ENCODE data around the gene VPS33A.

VPS33A gene

DNA sequence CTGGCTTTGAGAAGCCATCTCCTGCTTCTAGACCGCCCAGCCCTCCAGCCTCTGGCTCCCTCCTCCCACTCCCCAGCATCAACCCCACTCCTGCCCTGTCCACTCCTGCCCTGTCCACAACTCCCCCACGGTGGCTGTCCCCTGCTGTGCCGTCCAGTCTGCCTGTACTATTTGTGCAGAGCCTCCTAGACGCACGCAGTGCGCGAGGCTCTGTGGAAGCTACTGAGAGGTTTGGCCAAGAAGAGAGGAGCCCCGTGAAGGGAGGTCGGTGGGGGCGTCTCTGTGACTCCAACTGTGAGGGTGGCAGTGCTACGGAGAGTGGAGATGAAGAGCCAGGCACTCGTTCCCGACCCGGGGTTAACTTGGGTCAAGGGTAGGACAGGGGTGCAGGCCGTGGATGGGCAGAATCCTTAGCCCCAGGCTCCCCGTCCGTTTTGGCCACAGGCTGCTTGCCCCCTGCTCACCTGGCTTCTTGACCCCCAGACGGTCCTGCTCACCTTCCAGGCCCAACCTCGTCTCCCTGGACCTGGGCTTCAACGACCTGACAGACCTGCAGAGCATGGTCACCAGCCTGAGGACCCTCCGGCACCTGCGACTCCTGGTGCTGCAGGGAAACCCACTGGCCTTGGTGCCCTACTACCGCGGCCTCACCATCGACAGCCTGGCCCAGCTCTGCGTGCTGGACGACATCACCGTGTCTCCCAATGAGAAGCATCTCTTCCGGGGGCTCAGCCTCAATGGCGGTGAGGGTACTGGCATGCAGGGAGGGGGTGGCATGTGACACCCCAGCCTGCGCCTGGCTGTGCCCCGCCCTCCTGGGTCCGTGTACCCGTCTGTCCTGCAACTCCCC, 76.4 kb downstream of the VPS33A start:
- DNase-seq: no peak
- H3K9me3 ChIP-seq (replicated peaks; ENCODE audit: insufficient read depth, low read length): no peaks in the 10 kb centered on the region
- no peaks in the 10 kb centered on the region for H3K79me2 ChIP-seq (ENCODE audit: low read length)
- H3K9ac ChIP-seq (ENCODE audit: low read length): no peak overlapping the region
- H3K36me3 ChIP-seq (replicated peaks; ENCODE audit: insufficient read depth, low read length): no peaks in the 10 kb centered on the region
- H3K27me3 ChIP-seq (replicated peaks; ENCODE audit: insufficient read depth, low read length): no peaks in the 10 kb centered on the region
- H3K4me3 ChIP-seq (ENCODE audit: low read length): no peak overlapping the region
- no peaks in the 10 kb centered on the region for H3K4me1 ChIP-seq (ENCODE audit: low read length)
- no peaks in the 10 kb centered on the region for H4K20me1 ChIP-seq (ENCODE audit: insufficient read depth, low read length)
- no peaks in the 10 kb centered on the region for H3K9me2 ChIP-seq (replicated peaks; ENCODE audit: insufficient read depth, low read length)
- no peak overlapping the region for H3K4me2 ChIP-seq (ENCODE audit: low read depth, low read length)
- H2AFZ ChIP-seq (ENCODE audit: low read length): no peak overlapping the region
- no peak overlapping the region for H3K27ac ChIP-seq (ENCODE audit: low read length)
- TF ChIP-seq, protein P1, sequence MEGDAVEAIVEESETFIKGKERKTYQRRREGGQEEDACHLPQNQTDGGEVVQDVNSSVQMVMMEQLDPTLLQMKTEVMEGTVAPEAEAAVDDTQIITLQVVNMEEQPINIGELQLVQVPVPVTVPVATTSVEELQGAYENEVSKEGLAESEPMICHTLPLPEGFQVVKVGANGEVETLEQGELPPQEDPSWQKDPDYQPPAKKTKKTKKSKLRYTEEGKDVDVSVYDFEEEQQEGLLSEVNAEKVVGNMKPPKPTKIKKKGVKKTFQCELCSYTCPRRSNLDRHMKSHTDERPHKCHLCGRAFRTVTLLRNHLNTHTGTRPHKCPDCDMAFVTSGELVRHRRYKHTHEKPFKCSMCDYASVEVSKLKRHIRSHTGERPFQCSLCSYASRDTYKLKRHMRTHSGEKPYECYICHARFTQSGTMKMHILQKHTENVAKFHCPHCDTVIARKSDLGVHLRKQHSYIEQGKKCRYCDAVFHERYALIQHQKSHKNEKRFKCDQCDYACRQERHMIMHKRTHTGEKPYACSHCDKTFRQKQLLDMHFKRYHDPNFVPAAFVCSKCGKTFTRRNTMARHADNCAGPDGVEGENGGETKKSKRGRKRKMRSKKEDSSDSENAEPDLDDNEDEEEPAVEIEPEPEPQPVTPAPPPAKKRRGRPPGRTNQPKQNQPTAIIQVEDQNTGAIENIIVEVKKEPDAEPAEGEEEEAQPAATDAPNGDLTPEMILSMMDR (IDR thresholded peaks at IDR 0.05; ENCODE audit: low read length): no peak
- no peak for TF ChIP-seq EZH2 (optimal IDR thresholded peaks at IDR 0.05; ENCODE audit: low read depth, low read length)
- TF ChIP-seq EZH2phosphoT487 (IDR thresholded peaks at IDR 0.05; ENCODE audit: low read length): no peak
- H3F3A ChIP-seq (ENCODE audit: insufficient read depth, low read length): no peaks in the 10 kb centered on the region

DNA sequence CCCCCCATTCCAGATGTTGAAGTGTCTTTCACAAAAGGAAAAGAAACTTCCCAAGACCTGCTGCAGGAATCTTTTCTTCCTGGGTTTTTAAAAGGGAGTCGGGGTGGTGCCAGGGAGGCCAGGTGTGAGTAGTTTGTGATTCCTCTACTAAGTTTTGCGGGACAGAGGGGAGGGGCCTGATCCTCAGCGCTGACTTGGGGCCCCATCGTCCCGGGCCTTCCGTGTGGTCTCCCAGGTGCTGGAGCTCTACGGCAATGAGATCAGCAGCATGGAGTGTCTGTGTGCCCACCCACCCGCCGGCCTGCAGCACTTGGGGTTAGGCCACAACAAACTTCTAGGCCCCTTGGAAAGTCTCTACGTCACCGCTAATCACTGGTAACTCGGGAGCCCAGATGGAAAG, 78.8 kb downstream of the VPS33A start:
- H3K9me2 ChIP-seq (replicated peaks; ENCODE audit: insufficient read depth, low read length): no peaks in the 10 kb centered on the region
- H3K27me3 ChIP-seq (replicated peaks; ENCODE audit: insufficient read depth, low read length): no peaks in the 10 kb centered on the region
- no peak for TF ChIP-seq EZH2phosphoT487 (IDR thresholded peaks at IDR 0.05; ENCODE audit: low read length)
- TF ChIP-seq, protein P1 (IDR thresholded peaks at IDR 0.05; ENCODE audit: low read length): no peak
- TF ChIP-seq EZH2 (optimal IDR thresholded peaks at IDR 0.05; ENCODE audit: low read depth, low read length): no peak
- H3K9ac ChIP-seq (ENCODE audit: low read length): no peak overlapping the region
- no peak overlapping the region for H2AFZ ChIP-seq (ENCODE audit: low read length)
- DNase-seq: no peak
- no peaks in the 10 kb centered on the region for H3K36me3 ChIP-seq (replicated peaks; ENCODE audit: insufficient read depth, low read length)
- H3K4me1 ChIP-seq (ENCODE audit: low read length): no peaks in the 10 kb centered on the region
- H3K4me3 ChIP-seq (ENCODE audit: low read length): no peak overlapping the region
- no peaks in the 10 kb centered on the region for H3K79me2 ChIP-seq (ENCODE audit: low read length)
- no peaks in the 10 kb centered on the region for H3K9me3 ChIP-seq (replicated peaks; ENCODE audit: insufficient read depth, low read length)
- H4K20me1 ChIP-seq (ENCODE audit: insufficient read depth, low read length): no peaks in the 10 kb centered on the region
- no peak overlapping the region for H3K27ac ChIP-seq (ENCODE audit: low read length)
- H3F3A ChIP-seq (ENCODE audit: insufficient read depth, low read length): no peaks in the 10 kb centered on the region
- H3K4me2 ChIP-seq (ENCODE audit: low read depth, low read length): no peak overlapping the region

DNA sequence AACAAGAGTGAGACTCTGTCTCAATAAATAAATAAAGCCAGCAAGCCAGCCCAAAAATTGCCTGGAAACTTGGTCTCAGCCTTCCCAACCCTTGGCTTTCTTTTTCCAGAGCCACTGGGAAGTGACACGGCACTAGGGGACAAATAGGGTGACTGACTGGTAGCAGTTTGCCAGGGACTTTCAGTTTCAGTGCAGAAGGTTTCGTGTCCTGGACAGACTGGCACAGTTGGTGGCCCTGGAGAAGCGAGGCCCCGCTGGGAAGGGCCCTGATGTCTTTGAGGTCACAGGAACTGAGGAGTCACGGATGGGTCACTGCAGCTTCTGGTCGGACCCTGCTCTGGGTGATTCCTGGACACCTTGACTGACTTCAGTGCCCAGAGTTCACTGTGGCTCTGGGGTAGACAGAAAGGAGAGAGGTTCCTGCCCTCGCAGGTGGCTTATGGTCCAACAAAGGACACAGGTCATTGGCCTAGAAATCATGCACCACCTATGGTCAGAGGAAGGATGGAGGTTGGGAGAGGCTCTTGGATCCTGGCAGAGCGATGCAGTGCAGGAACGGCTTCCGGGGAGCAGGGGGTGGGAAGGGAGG, 80.7 kb downstream of the VPS33A start:
- H3K4me2 ChIP-seq (ENCODE audit: low read depth, low read length): no peak overlapping the region
- H3F3A ChIP-seq (ENCODE audit: insufficient read depth, low read length): no peaks in the 10 kb centered on the region
- H3K36me3 ChIP-seq (replicated peaks; ENCODE audit: insufficient read depth, low read length): no peaks in the 10 kb centered on the region
- TF ChIP-seq EZH2 (optimal IDR thresholded peaks at IDR 0.05; ENCODE audit: low read depth, low read length) (no peak), EZH2phosphoT487 (IDR thresholded peaks at IDR 0.05; ENCODE audit: low read length) (no peak)
- TF ChIP-seq, protein P1 (IDR thresholded peaks at IDR 0.05; ENCODE audit: low read length): no peak
- no peaks in the 10 kb centered on the region for H3K79me2 ChIP-seq (ENCODE audit: low read length)
- H3K27me3 ChIP-seq (replicated peaks; ENCODE audit: insufficient read depth, low read length): no peaks in the 10 kb centered on the region
- no peak overlapping the region for H3K9ac ChIP-seq (ENCODE audit: low read length)
- H3K4me1 ChIP-seq (ENCODE audit: low read length): no peaks in the 10 kb centered on the region
- H2AFZ ChIP-seq (ENCODE audit: low read length): no peak overlapping the region
- H3K27ac ChIP-seq (ENCODE audit: low read length): no peak overlapping the region
- no peaks in the 10 kb centered on the region for H4K20me1 ChIP-seq (ENCODE audit: insufficient read depth, low read length)
- H3K9me3 ChIP-seq (replicated peaks; ENCODE audit: insufficient read depth, low read length): no peaks in the 10 kb centered on the region
- no peak for DNase-seq
- H3K9me2 ChIP-seq (replicated peaks; ENCODE audit: insufficient read depth, low read length): no peaks in the 10 kb centered on the region
- no peak overlapping the region for H3K4me3 ChIP-seq (ENCODE audit: low read length)
